Body of pancreas (tissue), 4 donors: Measurements from ENCODE around the gene CFAP299.

Experiments used
- CTCF ChIP-seq, 7 experiments: fragments of 450-650 bp in 4 of 7; fragments of 200-600 bp in 3 of 7; sonication (generic) in 3 of 7; IDR thresholded peaks; one replicate each; pipeline ENCODE4 v1.5.1; 2016 to 2019; ENCODE audit warnings: antibody characterized with exemption in 7 of 7
- POLR2A ChIP-seq, 3 donors: fragments of 450-650 bp; IDR thresholded peaks; one replicate each; pipeline ENCODE4 v1.6.1; 2016; ENCODE audit warnings: antibody characterized with exemption in 3 of 3, mild to moderate bottlenecking in 2 of 3

- TF ChIP-seq CTCF (IDR thresholded peaks at IDR 0.05) (no peak), POLR2A (IDR thresholded peaks at IDR 0.05) (no peak)
Measured at GRCh38 chr4:80568891-80569290, 233.4 kb downstream of the CFAP299 start.
